Measurements from ENCODE around the gene TBC1D9.

GRCh38 chr4:140715119-140715518 lies 41.1 kb downstream of the TBC1D9 start:
- TF ChIP-seq, protein P1, sequence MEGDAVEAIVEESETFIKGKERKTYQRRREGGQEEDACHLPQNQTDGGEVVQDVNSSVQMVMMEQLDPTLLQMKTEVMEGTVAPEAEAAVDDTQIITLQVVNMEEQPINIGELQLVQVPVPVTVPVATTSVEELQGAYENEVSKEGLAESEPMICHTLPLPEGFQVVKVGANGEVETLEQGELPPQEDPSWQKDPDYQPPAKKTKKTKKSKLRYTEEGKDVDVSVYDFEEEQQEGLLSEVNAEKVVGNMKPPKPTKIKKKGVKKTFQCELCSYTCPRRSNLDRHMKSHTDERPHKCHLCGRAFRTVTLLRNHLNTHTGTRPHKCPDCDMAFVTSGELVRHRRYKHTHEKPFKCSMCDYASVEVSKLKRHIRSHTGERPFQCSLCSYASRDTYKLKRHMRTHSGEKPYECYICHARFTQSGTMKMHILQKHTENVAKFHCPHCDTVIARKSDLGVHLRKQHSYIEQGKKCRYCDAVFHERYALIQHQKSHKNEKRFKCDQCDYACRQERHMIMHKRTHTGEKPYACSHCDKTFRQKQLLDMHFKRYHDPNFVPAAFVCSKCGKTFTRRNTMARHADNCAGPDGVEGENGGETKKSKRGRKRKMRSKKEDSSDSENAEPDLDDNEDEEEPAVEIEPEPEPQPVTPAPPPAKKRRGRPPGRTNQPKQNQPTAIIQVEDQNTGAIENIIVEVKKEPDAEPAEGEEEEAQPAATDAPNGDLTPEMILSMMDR (conservative IDR thresholded peaks at IDR 0.05; ENCODE audit: low read length): no peak
- no peak for TF ChIP-seq EZH2phosphoT487 (IDR thresholded peaks at IDR 0.05; ENCODE audit: borderline replicate concordance)

All from Loucy (cell line).